B cell (primary cell): ENCODE data around the gene NELL1. TPM values are rescaled to one million over a fixed set of nuclear protein-coding genes. Genes with fewer than 3 reads are reported as not detected.

Experiments used
- ATAC-seq: fragments of 200-7000 bp; cut with Tn5 transposase; one replicate; pipeline ENCODE4 v1.10.0; 2021; ENCODE audit warnings: low read depth, mild to moderate bottlenecking, moderate number of reproducible peaks, moderate library complexity
- CTCF ChIA-PET: fragments of 350-600 bp; sonication (Branson Sonifier 250); formaldehyde crosslinking; loops from one replicate; lab custom pipeline; 2021; ENCODE audit warnings: antibody characterized with exemption, inconsistent platforms; lab: Charles Lee
- POLR2A ChIA-PET: fragments of 350-600 bp; sonication (Branson Sonifier 250); formaldehyde crosslinking; loops from one replicate; lab custom pipeline; 2021; ENCODE audit warnings: antibody characterized with exemption; lab: Charles Lee
- DNase-seq: peaks from one replicate; pipeline ENCODE4 v3.0.0; 2013
- H2AFZ ChIP-seq: 2 replicates; pipeline ENCODE4 v1.6.1; 2012; ENCODE audit warnings: mild to moderate bottlenecking, low read depth, low read length; ENCODE audit not compliant: insufficient read depth, poor library complexity, severe bottlenecking
- H3K27ac ChIP-seq, 2 donors: 1 replicate in 1 of 2; 2 replicates in 1 of 2; pipeline ENCODE4 v1.5.1; 2012 to 2013; ENCODE audit warnings: low read length in 2 of 2, mild to moderate bottlenecking in 2 of 2, moderate library complexity in 1 of 2
- H3K27me3 ChIP-seq, 4 experiments: fragments of 200-600 bp in 1 of 4; sonication (generic) in 1 of 4; replicated peaks in 1 of 4; 1 replicate in 2 of 4; 2 replicates in 2 of 4; pipeline versions ENCODE4 v1.6.1 to v1.7.0; 2013 to 2016; ENCODE audit warnings: low read length in 3 of 4, mild to moderate bottlenecking in 2 of 4, mixed read lengths in 1 of 4, moderate library complexity in 1 of 4; ENCODE audit not compliant: insufficient read depth in 4 of 4, control insufficient read depth in 3 of 4; ENCODE audit errors: control extremely low read depth in 1 of 4
- H3K36me3 ChIP-seq, 2 experiments: replicated peaks in 1 of 2; 1 replicate in 1 of 2; 2 replicates in 1 of 2; pipeline versions ENCODE4 v1.6.1 to v1.7.1; 2013; ENCODE audit warnings: low read length in 1 of 2; ENCODE audit not compliant: insufficient read depth in 2 of 2, control insufficient read depth in 1 of 2; ENCODE audit errors: control extremely low read depth in 1 of 2, extremely low read depth in 1 of 2
- H3K4me1 ChIP-seq, 2 donors: fragments of 200-600 bp in 1 of 2; sonication (generic) in 1 of 2; 1 replicate in 1 of 2; 2 replicates in 1 of 2; pipeline versions ENCODE4 v1.5.1 to v1.6.1; 2013 to 2017; ENCODE audit warnings: low read length in 2 of 2; ENCODE audit not compliant: control insufficient read depth in 2 of 2, insufficient read depth in 2 of 2
- H3K4me2 ChIP-seq: replicated peaks from 2 replicates; pipeline ENCODE3; 2012; ENCODE audit warnings: mild to moderate bottlenecking, low read depth, low read length; ENCODE audit not compliant: poor library complexity, severe bottlenecking
- H3K4me3 ChIP-seq, 5 experiments: fragments of 200-600 bp in 1 of 5; sonication (generic) in 1 of 5; 1 replicate in 3 of 5; 2 replicates in 2 of 5; pipeline versions ENCODE4 v1.5.1 to v1.7.0; 2011 to 2016; ENCODE audit warnings: low read length in 4 of 5, mild to moderate bottlenecking in 4 of 5, low read depth in 2 of 5, control low read depth in 1 of 5, moderate library complexity in 1 of 5; ENCODE audit not compliant: insufficient read depth in 1 of 5; ENCODE audit errors: control extremely low read depth in 1 of 5, extremely low read depth in 1 of 5
- H3K79me2 ChIP-seq: fragments of 200-600 bp; sonication (generic); one replicate; pipeline ENCODE4 v1.6.0; 2016; ENCODE audit warnings: low read length; ENCODE audit not compliant: control insufficient read depth, insufficient read depth
- H3K9ac ChIP-seq: fragments of 200-600 bp; sonication (generic); 2 replicates; pipeline ENCODE4 v1.6.1; 2017; ENCODE audit warnings: mild to moderate bottlenecking, low read length, moderate library complexity
- H3K9me3 ChIP-seq, 3 donors: one replicate each; pipeline versions ENCODE4 v1.6.1 to v1.7.1; 2013; ENCODE audit warnings: low read length in 2 of 3; ENCODE audit not compliant: control insufficient read depth in 2 of 3, insufficient read depth in 1 of 3; ENCODE audit errors: control extremely low read depth in 1 of 3
- H4K20me1 ChIP-seq: 2 replicates; pipeline ENCODE4 v1.6.0; 2012; ENCODE audit warnings: mild to moderate bottlenecking, low read length; ENCODE audit not compliant: insufficient read depth, control insufficient read depth, poor library complexity, severe bottlenecking
- H3K27ac Mint-ChIP-seq: one replicate; pipeline ENCODE4 v1.8.0; 2021; ENCODE audit warnings: mixed read lengths
- H3K27me3 Mint-ChIP-seq: one replicate; pipeline ENCODE4 v1.8.0; 2021; ENCODE audit warnings: mixed read lengths
- H3K4me1 Mint-ChIP-seq: one replicate; pipeline ENCODE4 v1.8.0; 2021; ENCODE audit warnings: mixed read lengths
- H3K4me3 Mint-ChIP-seq: one replicate; pipeline ENCODE4 v1.8.0; 2021; ENCODE audit warnings: mixed read lengths
- H3K9me3 Mint-ChIP-seq: one replicate; pipeline ENCODE4 v1.8.0; 2022; ENCODE audit warnings: mixed read lengths; ENCODE audit not compliant: insufficient read depth
- CTCF ChIP-seq: fragments of 200-600 bp; IDR thresholded peaks from one replicate; pipeline ENCODE4 v1.8.0; 2022; ENCODE audit warnings: antibody characterized with exemption, mild to moderate bottlenecking
- EZH2 ChIP-seq: IDR thresholded peaks from 2 replicates; pipeline ENCODE4 v1.6.1; 2012; ENCODE audit warnings: borderline replicate concordance, low read depth, mild to moderate bottlenecking, moderate library complexity, low read length; ENCODE audit not compliant: insufficient read depth, poor library complexity, severe bottlenecking
- WGBS: methylation state at CpG from one replicate; pipeline ENCODE4 v1.1.5; 2013; ENCODE audit warnings: missing lambda C conversion rate; ENCODE audit not compliant: insufficient coverage; 5-methylcytosine and 5-hydroxymethylcytosine counted together
- intact Hi-C: fragments of 100-400 bp; cut with micrococcal nuclease; formaldehyde crosslinking; loops from one replicate; pipeline ENCODE4 v1.10.0; 2022
- polyA plus RNA-seq: library from polyadenylated mRNA; depleted of rRNA; stranded (reverse); fragments of >200 nt; gene quantifications from 2 replicates; pipeline ENCODE4 v1.2.3, GENCODE V29; 2012
- total RNA-seq, 2 donors: library from RNA; stranded (reverse); fragments of 120-200 nt in 1 of 2; gene quantifications; 1 replicate in 1 of 2; 2 replicates in 1 of 2; pipeline versions ENCODE4 v1.2.3 to v1.2.4, GENCODE V29; 2013 to 2022

Gene NELL1
- total and polyA plus RNA-seq, 2 donors (not counting 1 experiment from before 2014, with no cell fraction given), result not detected

- no peaks in the 10 kb centered on the region for H3K4me1 Mint-ChIP-seq
- Histone ChIP-seq H3K4me2 (no peak overlapping the region), H3K4me3 (no peak overlapping the region), H4K20me1 (no peaks in the 10 kb centered on the region), H3K9ac (no peak overlapping the region), H3K36me3 (no peaks in the 10 kb centered on the region), H3K79me2 (no peaks in the 10 kb centered on the region), H2AFZ (no peak overlapping the region), H3K27me3 (no peaks in the 10 kb centered on the region), H3K27ac (no peak overlapping the region), H3K9me3 (peaks cover 0 to 2% (median 0%) of the 10 kb centered on the region in 3 donors), H3K4me1 (no peaks in the 10 kb centered on the region)
- POLR2A ChIA-PET, result no interaction called here
- no peak for DNase-seq
- no peaks in the 10 kb centered on the region for H3K27me3 Mint-ChIP-seq
- intact Hi-C loops, result no loop called here
- H3K9me3 Mint-ChIP-seq, result no peaks in the 10 kb centered on the region
- H3K27ac Mint-ChIP-seq, result no peak overlapping the region
- ATAC-seq, result no peak
- TF ChIP-seq EZH2 (no peak), CTCF (no peak)
- no peak overlapping the region for H3K4me3 Mint-ChIP-seq
- CTCF ChIA-PET, result no interaction called here
Measured at GRCh38 chr11:20869123-20869522, 199.7 kb downstream of the NELL1 start.

GRCh38 chr11:20873054-20873453 lies 203.7 kb downstream of the NELL1 start:
- no peak for ATAC-seq
- TF ChIP-seq CTCF, result no peak
- no peak for TF ChIP-seq EZH2

More at GRCh38 chr11:20873054-20873453, 203.7 kb downstream of the NELL1 start:
- Mint-ChIP-seq H3K4me1 (no peaks in the 10 kb centered on the region), H3K27me3 (no peaks in the 10 kb centered on the region), H3K27ac (no peak overlapping the region), H3K9me3 (no peaks in the 10 kb centered on the region), H3K4me3 (no peak overlapping the region)
- H3K36me3 ChIP-seq, result no peaks in the 10 kb centered on the region
- ChIA-PET POLR2A (no interaction called here), CTCF (no interaction called here)
- H3K4me2 ChIP-seq, result no peak overlapping the region
- no peak overlapping the region for H3K9ac ChIP-seq
- H3K27me3 ChIP-seq, result no peaks in the 10 kb centered on the region
- intact Hi-C loops, result no loop called here
- H3K4me3 ChIP-seq, result no peak overlapping the region
- H3K79me2 ChIP-seq, result no peaks in the 10 kb centered on the region
- DNase-seq, result no peak
- WGBS, result 0% methylated on average over 1 of the region's 3 CpGs
- H2AFZ ChIP-seq, result no peak overlapping the region
- no peaks in the 10 kb centered on the region for H3K4me1 ChIP-seq
- no peaks in the 10 kb centered on the region for H4K20me1 ChIP-seq
- H3K9me3 ChIP-seq, result peaks cover 0 to 2% (median 0%) of the 10 kb centered on the region in 3 donors
- H3K27ac ChIP-seq, result no peak overlapping the region
